GM21717 (cell line): ENCODE results near the gene GTPBP2.
A peak's percentile ranks its signal among the peaks of the same experiment; 100 is the strongest.
"Not testable (repeated sequence)": the region's sequence is repeated elsewhere in the genome, so short reads cannot be mapped to it uniquely, and the experiment has no call there.

ENCODE experiments used
- ATAC-seq: cut with Tn5 transposase; IDR thresholded peaks from one replicate; pipeline ENCODE4 v1.9.1; 2021; ENCODE audit warnings: mild to moderate bottlenecking, moderate library complexity; ENCODE audit not compliant: unreplicated experiment

GTPBP2 gene

GRCh38 chr6:43629104-43629504 is at the start of gene GTPBP2:
Gene GTPBP2 (minus strand): TSS chr6:43629264. CDS start chr6:43629162, 102 bp downstream.
- ATAC-seq = peak; percentile 76

- ATAC-seq = no peak
These were observed 49.3 kb upstream of the GTPBP2 start for GRCh38 chr6:43678341-43678740.

GRCh38 chr6:43677759-43678158 is 48.7 kb upstream of the GTPBP2 start:
- ATAC-seq = no peak

GRCh38 chr6:43676962-43677606 is 48.0 kb upstream of the GTPBP2 start:
- no peak for ATAC-seq

GRCh38 chr6:43674921-43675320 is 45.9 kb upstream of the GTPBP2 start:
- ATAC-seq = no peak

- ATAC-seq = no peak
These were observed 45.2 kb upstream of the GTPBP2 start for GRCh38 chr6:43674291-43674690.

- ATAC-seq = no peak
These were observed 44.5 kb upstream of the GTPBP2 start for GRCh38 chr6:43673444-43674084.

- ATAC-seq = no peak
These were observed 43.0 kb upstream of the GTPBP2 start for GRCh38 chr6:43671801-43672690.

- no peak for ATAC-seq
These were observed 42.1 kb upstream of the GTPBP2 start for GRCh38 chr6:43671011-43671800.

GRCh38 chr6:43670623-43670986 is 41.5 kb upstream of the GTPBP2 start:
- no peak for ATAC-seq

GRCh38 chr6:43669922-43670622 is 41.0 kb upstream of the GTPBP2 start:
- ATAC-seq = no peak

GRCh38 chr6:43669050-43669921 is 40.2 kb upstream of the GTPBP2 start:
- no peak for ATAC-seq

GRCh38 chr6:43668151-43669028 is 39.3 kb upstream of the GTPBP2 start:
- peak; percentile 49 for ATAC-seq

- ATAC-seq = no peak
These were observed 38.4 kb upstream of the GTPBP2 start for GRCh38 chr6:43667245-43668150.

- ATAC-seq = no peak
These were observed 37.3 kb upstream of the GTPBP2 start for GRCh38 chr6:43666196-43666920.

- no peak for ATAC-seq
These were observed 36.3 kb upstream of the GTPBP2 start for GRCh38 chr6:43665376-43665775.

- ATAC-seq = not testable (repeated sequence)
These were observed 33.9 kb upstream of the GTPBP2 start for GRCh38 chr6:43662948-43663347.
